Vagina (tissue), 2 donors: ENCODE data around the gene ZNF451. TPM values are rescaled to one million over a fixed set of nuclear protein-coding genes. Genes with fewer than 3 reads are reported as not detected.

ENCODE experiments used
- DNase-seq, 2 donors: peaks; one replicate each; pipeline ENCODE4 v3.0.0-alpha.2; 2017; ENCODE audit errors: extremely low spot score in 2 of 2
- H3K27ac ChIP-seq: fragments of 200-600 bp; sonication (generic); one replicate; pipeline ENCODE4 v1.5.1; 2019
- H3K27me3 ChIP-seq: fragments of 200-600 bp; sonication (generic); one replicate; pipeline ENCODE4 v1.5.1; 2019
- H3K36me3 ChIP-seq, 2 donors: fragments of 200-600 bp; sonication (generic); one replicate each; pipeline ENCODE4 v1.5.1; 2017 to 2019
- H3K4me1 ChIP-seq: fragments of 200-600 bp; sonication (generic); one replicate; pipeline ENCODE4 v1.5.1; 2019
- H3K4me3 ChIP-seq, 2 donors: fragments of 200-600 bp; sonication (generic); 1 replicate in 1 of 2; 2 replicates in 1 of 2; pipeline ENCODE4 v1.5.1; 2016 to 2019
- H3K9me3 ChIP-seq: fragments of 200-600 bp; sonication (generic); one replicate; pipeline ENCODE4 v1.5.1; 2019
- POLR2A ChIP-seq, 2 donors: fragments of 450-650 bp; IDR thresholded peaks; one replicate each; pipeline ENCODE4 v1.6.1; 2017; ENCODE audit warnings: antibody characterized with exemption in 2 of 2, mild to moderate bottlenecking in 2 of 2, moderate library complexity in 2 of 2
- POLR2AphosphoS5 ChIP-seq, 2 donors: sonication (generic); formaldehyde crosslinking; IDR thresholded peaks; one replicate each; pipeline ENCODE4 v1.9.0; 2017; ENCODE audit warnings: antibody characterized with exemption in 2 of 2, mild to moderate bottlenecking in 2 of 2, low read depth in 1 of 2; ENCODE audit not compliant: insufficient read depth in 1 of 2
- intact Hi-C: fragments of 100-400 bp; cut with DNase I; formaldehyde crosslinking; loops from one replicate; pipeline ENCODE4 v1.15.1; 2023
- total RNA-seq: library from RNA; depleted of rRNA; stranded (reverse); fragments of >200 nt; gene quantifications from one replicate; pipeline ENCODE4 v1.2.3, GENCODE V29; 2016
- TF ChIP-seq, protein P1 (sequence below), 3 experiments: fragments of 450-650 bp in 2 of 3; fragments of 200-600 bp in 1 of 3; sonication (generic) in 1 of 3; IDR thresholded peaks; one replicate each; pipeline ENCODE4 v1.5.1; 2017 to 2019; ENCODE audit warnings: antibody characterized with exemption in 3 of 3, mild to moderate bottlenecking in 2 of 3, moderate library complexity in 2 of 3

ZNF451 gene
- total RNA-seq, 1 donor from 2014 or later = 43.5 TPM

DNA sequence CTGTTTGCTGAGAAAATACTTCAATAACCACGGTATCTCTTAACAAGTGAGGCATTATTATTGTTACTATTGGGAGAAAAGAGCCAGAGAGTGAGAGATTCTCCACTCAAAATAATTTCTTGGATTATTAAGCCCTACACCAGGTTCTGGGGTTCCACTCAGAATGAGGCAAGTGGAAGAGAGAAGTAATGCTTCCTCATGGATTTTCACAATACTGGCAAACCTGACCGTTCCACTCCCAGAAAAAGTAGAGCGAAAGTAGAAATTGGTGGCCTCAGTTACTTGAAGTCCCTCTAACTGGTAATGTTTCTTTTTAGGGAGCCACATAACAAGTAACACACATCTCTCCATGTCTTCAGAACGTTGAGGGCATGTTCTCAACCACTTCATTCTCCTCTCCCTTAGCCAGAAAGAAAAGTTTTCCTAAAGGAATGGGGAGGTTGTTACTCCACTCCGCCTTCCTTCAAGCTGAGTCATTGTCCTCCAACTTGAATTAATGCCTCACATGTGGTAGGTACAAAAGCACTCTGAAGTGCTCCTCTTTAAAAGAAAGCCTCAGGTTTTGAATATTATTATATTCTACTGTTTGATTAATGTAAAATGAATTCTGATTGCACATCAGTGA lies 84.0 kb downstream of the ZNF451 start:
- intact Hi-C loops = loop anchor here (2.0 to 10.0 kb wide), 2 partner anchors 49 to 81 kb away; partner anchors contain the start of gene RAB23
- Histone ChIP-seq H3K27me3 (no peaks in the 10 kb centered on the region), H3K36me3 (no peaks in the 10 kb centered on the region), H3K4me3 (peak overlapping the region; percentile 57 to 72), H3K9me3 (no peaks in the 10 kb centered on the region), H3K27ac (peak overlapping the region; percentile 89), H3K4me1 (peaks cover 18% of the 10 kb centered on the region)
- no peak for DNase-seq
- peak in 1 of 2 donors; percentile 47 for TF ChIP-seq POLR2AphosphoS5 (IDR thresholded peaks at IDR 0.05; ENCODE audit: insufficient read depth in 1 of 2, low read depth in 1 of 2)
- TF ChIP-seq POLR2A (IDR thresholded peaks at IDR 0.05) = peak in 1 of 2 donors; percentile 16
- TF ChIP-seq, protein P1, sequence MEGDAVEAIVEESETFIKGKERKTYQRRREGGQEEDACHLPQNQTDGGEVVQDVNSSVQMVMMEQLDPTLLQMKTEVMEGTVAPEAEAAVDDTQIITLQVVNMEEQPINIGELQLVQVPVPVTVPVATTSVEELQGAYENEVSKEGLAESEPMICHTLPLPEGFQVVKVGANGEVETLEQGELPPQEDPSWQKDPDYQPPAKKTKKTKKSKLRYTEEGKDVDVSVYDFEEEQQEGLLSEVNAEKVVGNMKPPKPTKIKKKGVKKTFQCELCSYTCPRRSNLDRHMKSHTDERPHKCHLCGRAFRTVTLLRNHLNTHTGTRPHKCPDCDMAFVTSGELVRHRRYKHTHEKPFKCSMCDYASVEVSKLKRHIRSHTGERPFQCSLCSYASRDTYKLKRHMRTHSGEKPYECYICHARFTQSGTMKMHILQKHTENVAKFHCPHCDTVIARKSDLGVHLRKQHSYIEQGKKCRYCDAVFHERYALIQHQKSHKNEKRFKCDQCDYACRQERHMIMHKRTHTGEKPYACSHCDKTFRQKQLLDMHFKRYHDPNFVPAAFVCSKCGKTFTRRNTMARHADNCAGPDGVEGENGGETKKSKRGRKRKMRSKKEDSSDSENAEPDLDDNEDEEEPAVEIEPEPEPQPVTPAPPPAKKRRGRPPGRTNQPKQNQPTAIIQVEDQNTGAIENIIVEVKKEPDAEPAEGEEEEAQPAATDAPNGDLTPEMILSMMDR (IDR thresholded peaks at IDR 0.05) = no peak

DNA sequence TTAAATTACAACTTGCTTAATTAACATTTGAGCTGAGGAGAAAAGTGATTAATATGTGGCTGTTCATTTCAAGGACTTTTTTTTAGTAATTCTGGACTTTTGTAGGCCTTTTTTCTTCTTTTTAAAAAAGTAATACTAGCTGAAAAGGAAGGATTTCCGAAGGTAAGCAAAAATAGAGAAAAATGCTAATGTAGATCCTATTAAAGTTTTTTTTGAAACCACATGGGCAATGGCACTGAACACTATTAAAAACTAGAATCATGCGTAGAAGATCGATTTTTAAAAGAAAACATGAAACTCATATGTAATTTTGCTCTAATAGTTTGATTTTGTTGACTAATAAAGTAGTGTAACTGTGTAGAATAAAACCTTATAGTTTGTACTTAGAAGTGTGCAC lies 84.5 kb downstream of the ZNF451 start:
- no peaks in the 10 kb centered on the region for H3K27me3 ChIP-seq
- no peaks in the 10 kb centered on the region for H3K36me3 ChIP-seq
- peak overlapping the region; percentile 89 for H3K27ac ChIP-seq
- H3K4me3 ChIP-seq = peak overlapping the region; percentile 57 to 72
- no peaks in the 10 kb centered on the region for H3K9me3 ChIP-seq
- intact Hi-C loops = loop anchor here (10.0 kb wide), 1 partner anchor 80 kb away; no protein-coding TSS in a partner anchor
- H3K4me1 ChIP-seq = peaks cover 23% of the 10 kb centered on the region
- DNase-seq = no peak
- TF ChIP-seq, protein P1 (IDR thresholded peaks at IDR 0.05) = no peak

DNA sequence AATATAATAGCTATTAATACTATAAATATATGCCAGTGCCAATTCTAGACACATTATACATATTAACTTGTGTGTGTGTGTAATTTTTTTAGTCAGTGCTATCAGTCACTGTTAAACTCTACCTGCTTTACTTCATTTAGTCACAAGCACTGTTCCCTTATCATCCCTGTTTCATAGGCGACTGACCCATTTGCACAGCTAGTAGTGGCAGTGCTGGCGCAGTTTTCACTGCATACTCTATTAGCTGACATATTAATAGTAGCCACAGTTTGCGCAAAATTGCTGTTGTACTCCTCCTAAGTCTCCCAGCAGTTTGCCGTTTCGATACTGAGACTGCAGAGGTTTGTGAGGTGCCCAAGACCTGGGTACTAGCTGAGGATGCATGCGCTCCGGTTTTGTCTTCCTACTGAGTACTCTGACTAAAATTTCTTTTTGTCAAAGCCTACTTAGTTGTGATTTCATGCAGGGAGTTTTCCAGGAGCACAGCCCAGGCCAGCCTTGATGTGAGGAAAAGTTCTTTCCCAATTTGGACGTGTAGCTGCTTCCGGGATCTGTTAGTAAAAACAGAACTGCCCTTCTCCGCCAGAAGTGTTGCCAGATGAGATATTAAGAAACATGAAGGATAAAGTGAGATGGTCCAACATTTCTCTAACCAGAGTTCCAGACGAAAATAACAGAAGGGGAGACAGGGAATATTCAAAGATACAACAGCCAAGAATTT lies 87.7 kb downstream of the ZNF451 start:
- peak in 1 of 2 donors; percentile 93 for DNase-seq
- TF ChIP-seq, protein P1 (IDR thresholded peaks at IDR 0.05) = no peak
- TF ChIP-seq POLR2AphosphoS5 (IDR thresholded peaks at IDR 0.05; ENCODE audit: insufficient read depth in 1 of 2, low read depth in 1 of 2) (peak in 1 of 2 donors; percentile 52), POLR2A (IDR thresholded peaks at IDR 0.05) (peak in 1 of 2 donors; percentile 14)
- no peaks in the 10 kb centered on the region for H3K27me3 ChIP-seq
- H3K36me3 ChIP-seq = peaks cover 0 to 5% of the 10 kb centered on the region in 2 donors
- peak overlapping the region; percentile 89 for H3K27ac ChIP-seq
- no peaks in the 10 kb centered on the region for H3K9me3 ChIP-seq
- intact Hi-C loops = loop anchor here (10.0 kb wide), 1 partner anchor 77 kb away; no protein-coding TSS in a partner anchor
- peaks cover 24% of the 10 kb centered on the region for H3K4me1 ChIP-seq
- no peak overlapping the region for H3K4me3 ChIP-seq

DNA sequence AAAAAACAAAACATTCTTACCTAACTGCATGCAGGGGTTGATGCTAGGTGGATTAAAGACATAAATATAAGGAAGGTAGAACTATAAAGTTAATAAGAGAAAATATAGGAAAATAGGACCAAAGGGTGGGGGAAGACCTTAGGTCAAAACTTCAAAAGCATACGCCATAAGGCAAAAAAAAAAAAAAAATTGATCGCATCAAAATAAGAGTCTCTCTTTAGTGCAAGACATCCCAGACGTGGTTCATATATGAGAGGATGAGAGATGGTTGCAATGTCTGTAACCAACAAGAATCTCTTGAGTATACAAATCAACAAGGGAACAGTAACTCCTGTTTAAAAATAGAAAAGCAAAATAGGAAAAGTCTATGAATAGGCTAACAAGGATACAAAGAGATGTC lies 90.6 kb downstream of the ZNF451 start:
- intact Hi-C loops = no loop called here
- H3K4me1 ChIP-seq = peaks cover 24% of the 10 kb centered on the region
- no peaks in the 10 kb centered on the region for H3K27me3 ChIP-seq
- H3K27ac ChIP-seq = no peak overlapping the region
- TF ChIP-seq, protein P1 (IDR thresholded peaks at IDR 0.05) = no peak
- no peak for TF ChIP-seq POLR2A (IDR thresholded peaks at IDR 0.05)
- TF ChIP-seq POLR2AphosphoS5 (IDR thresholded peaks at IDR 0.05; ENCODE audit: insufficient read depth in 1 of 2, low read depth in 1 of 2) = no peak
- no peak for DNase-seq
- H3K9me3 ChIP-seq = no peaks in the 10 kb centered on the region
- no peak overlapping the region for H3K4me3 ChIP-seq
- H3K36me3 ChIP-seq = peaks cover 0 to 19% of the 10 kb centered on the region in 2 donors

DNA sequence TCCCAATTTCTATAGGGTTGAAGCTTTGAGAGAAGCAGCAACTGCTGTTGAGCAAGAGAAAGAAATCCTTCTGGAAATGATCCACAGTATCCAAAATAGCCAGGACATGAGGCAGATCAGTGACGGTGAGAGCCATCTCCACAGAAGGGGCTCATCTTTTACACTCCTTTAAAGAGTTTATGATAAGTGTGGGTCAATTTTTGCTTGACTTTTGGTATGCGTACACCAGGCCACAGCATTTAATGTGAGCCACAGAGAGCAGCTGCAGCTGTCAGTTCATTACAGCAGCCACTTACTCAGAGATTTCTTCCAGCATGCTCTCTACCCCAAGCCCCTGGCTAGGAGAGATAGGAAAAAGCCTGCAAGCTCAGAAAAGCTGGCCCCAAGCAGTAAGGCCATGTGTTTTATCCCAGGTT lies 92.0 kb downstream of the ZNF451 start:
- Histone ChIP-seq H3K4me3 (no peak overlapping the region), H3K9me3 (no peaks in the 10 kb centered on the region), H3K27me3 (no peaks in the 10 kb centered on the region), H3K4me1 (peaks cover 16% of the 10 kb centered on the region), H3K27ac (peak overlapping the region; percentile 19), H3K36me3 (peaks cover 0 to 19% of the 10 kb centered on the region in 2 donors)
- intact Hi-C loops = no loop called here
- DNase-seq = no peak
- TF ChIP-seq POLR2A (IDR thresholded peaks at IDR 0.05) = no peak
- TF ChIP-seq POLR2AphosphoS5 (IDR thresholded peaks at IDR 0.05; ENCODE audit: insufficient read depth in 1 of 2, low read depth in 1 of 2) = no peak
- TF ChIP-seq, protein P1 (IDR thresholded peaks at IDR 0.05) = no peak
